Spleen (tissue), 7 donors: Measurements from ENCODE around the gene TCF12.

Experiments used
- CTCF ChIP-seq, 11 experiments: fragments of 200-600 bp in 7 of 11; fragments of 450-650 bp in 4 of 11; sonication (generic) in 4 of 11; IDR thresholded peaks in 8 of 11; conservative IDR thresholded peaks in 3 of 11; 1 replicate in 7 of 11; 2 replicates in 4 of 11; pipeline versions ENCODE4 v1.4.0 to v1.8.0; 2016 to 2021; ENCODE audit warnings: antibody characterized with exemption in 11 of 11, inconsistent platforms in 4 of 11, mild to moderate bottlenecking in 1 of 11
- POLR2A ChIP-seq, 3 donors: fragments of 450-650 bp; IDR thresholded peaks; one replicate each; pipeline ENCODE4 v1.5.1; 2017; ENCODE audit warnings: antibody characterized with exemption in 3 of 3, mild to moderate bottlenecking in 1 of 3
- POLR2AphosphoS5 ChIP-seq, 3 donors: sonication (generic); formaldehyde crosslinking; IDR thresholded peaks; one replicate each; pipeline ENCODE4 v1.5.1; 2017; ENCODE audit warnings: antibody characterized with exemption in 3 of 3
- donor health status: DM: no; HTN: no; CAD: no; lungs with moderate emphysema.
- donor health status: DM: no; HTN: no; CAD: no.
- donor health status: DM: no; HTN: no; CAD: no.

GRCh38 chr15:56964182-56964581 lies 45.7 kb downstream of the TCF12 start:
- no peak for TF ChIP-seq CTCF (IDR thresholded peaks at IDR 0.05 in 8 of 11, conservative IDR thresholded peaks at IDR 0.05 in 3 of 11)
- TF ChIP-seq POLR2AphosphoS5 (IDR thresholded peaks at IDR 0.05): no peak
- TF ChIP-seq POLR2A (IDR thresholded peaks at IDR 0.05): no peak
